Measurements from ENCODE around the gene ARPC2. TPM values are rescaled to one million over a fixed set of nuclear protein-coding genes. Genes with fewer than 3 reads are reported as not detected.

The ARPC2 gene
- total RNA-seq, 1 donor from 2014 or later, result 135 TPM

GRCh38 chr2:218291318-218292047 lies 74.5 kb downstream of the ARPC2 start:
- TF ChIP-seq, protein P1, sequence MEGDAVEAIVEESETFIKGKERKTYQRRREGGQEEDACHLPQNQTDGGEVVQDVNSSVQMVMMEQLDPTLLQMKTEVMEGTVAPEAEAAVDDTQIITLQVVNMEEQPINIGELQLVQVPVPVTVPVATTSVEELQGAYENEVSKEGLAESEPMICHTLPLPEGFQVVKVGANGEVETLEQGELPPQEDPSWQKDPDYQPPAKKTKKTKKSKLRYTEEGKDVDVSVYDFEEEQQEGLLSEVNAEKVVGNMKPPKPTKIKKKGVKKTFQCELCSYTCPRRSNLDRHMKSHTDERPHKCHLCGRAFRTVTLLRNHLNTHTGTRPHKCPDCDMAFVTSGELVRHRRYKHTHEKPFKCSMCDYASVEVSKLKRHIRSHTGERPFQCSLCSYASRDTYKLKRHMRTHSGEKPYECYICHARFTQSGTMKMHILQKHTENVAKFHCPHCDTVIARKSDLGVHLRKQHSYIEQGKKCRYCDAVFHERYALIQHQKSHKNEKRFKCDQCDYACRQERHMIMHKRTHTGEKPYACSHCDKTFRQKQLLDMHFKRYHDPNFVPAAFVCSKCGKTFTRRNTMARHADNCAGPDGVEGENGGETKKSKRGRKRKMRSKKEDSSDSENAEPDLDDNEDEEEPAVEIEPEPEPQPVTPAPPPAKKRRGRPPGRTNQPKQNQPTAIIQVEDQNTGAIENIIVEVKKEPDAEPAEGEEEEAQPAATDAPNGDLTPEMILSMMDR (IDR thresholded peaks at IDR 0.05; ENCODE audit: borderline replicate concordance), result no peak
- intact Hi-C loops (cut with micrococcal nuclease), result loop anchor here (10.0 kb wide), 1 partner anchor 103 kb away; the partner anchor contains the start of gene CTDSP1
- Histone ChIP-seq H3K27me3 (ENCODE audit: low read depth) (no peaks in the 10 kb centered on the region), H3K4me1 (peaks cover 81% of the 10 kb centered on the region), H3K36me3 (no peaks in the 10 kb centered on the region), H3K4me3 (peak overlapping the region; percentile 93), H3K27ac (replicated peaks) (peak overlapping the region; percentile 99), H3K9me3 (replicated peaks) (no peaks in the 10 kb centered on the region)
- no peak for DNase-seq

GRCh38 chr2:218292048-218293014 lies 75.3 kb downstream of the ARPC2 start, which contains the start of gene TMBIM1:
Gene TMBIM1 (minus strand): TSS chr2:218292503. CDS start chr2:218282141, 10,362 bp downstream.
- Histone ChIP-seq H3K27me3 (ENCODE audit: low read depth) (no peaks in the 10 kb centered on the region), H3K36me3 (no peaks in the 10 kb centered on the region), H3K4me3 (peak within 1 kb of the TSS; percentile 93), H3K4me1 (peaks cover 73% of the 10 kb centered on the region), H3K27ac (replicated peaks) (peak within 1 kb of the TSS; percentile 99), H3K9me3 (replicated peaks) (no peaks in the 10 kb centered on the region)
- DNase-seq, result peak; percentile 85
- intact Hi-C loops (cut with micrococcal nuclease), result loop anchor here (10.0 kb wide), 1 partner anchor 102 kb away; the partner anchor contains the start of gene CTDSP1
- TF ChIP-seq, protein P1 (IDR thresholded peaks at IDR 0.05; ENCODE audit: borderline replicate concordance), result peak; percentile 96

DNA sequence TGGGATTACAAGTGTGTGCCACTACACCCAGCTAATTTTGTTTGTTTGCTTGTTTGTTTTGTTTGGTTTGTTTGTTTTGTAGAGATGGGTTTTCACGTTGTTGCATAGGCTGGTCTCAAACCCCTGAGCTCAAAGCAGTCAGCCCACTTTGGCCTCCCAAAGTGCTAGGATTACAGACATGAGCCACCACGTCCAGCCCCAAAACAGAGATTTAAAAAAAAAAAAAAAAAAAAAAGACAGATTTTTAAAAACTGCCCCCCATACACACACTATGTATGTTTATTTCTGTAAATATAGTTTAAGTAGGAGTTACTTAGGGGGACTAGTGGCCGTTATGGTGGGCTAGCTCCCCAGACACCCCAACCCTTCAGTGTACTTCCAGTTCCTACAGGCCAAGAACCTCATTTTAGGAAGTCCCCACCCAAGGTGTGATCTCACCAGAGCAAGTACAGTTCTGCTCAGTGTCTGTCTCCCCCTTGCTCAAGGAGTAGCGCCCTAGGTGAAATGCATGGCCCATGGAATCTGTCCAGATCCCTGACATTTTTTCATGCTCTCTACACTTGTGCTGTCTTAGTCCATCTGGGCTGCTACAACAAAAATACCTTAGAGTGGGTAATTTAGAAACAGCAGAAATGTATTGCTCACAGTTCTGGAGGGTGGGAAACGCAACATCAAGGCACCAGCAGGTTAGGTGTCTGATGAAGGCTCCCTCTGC lies 76.9 kb downstream of the ARPC2 start:
- Histone ChIP-seq H3K4me3 (no peak overlapping the region), H3K36me3 (no peaks in the 10 kb centered on the region), H3K4me1 (peaks cover 57% of the 10 kb centered on the region), H3K27ac (replicated peaks) (no peak overlapping the region), H3K27me3 (ENCODE audit: low read depth) (no peaks in the 10 kb centered on the region), H3K9me3 (replicated peaks) (no peaks in the 10 kb centered on the region)
- TF ChIP-seq, protein P1 (IDR thresholded peaks at IDR 0.05; ENCODE audit: borderline replicate concordance), result no peak
- no peak for DNase-seq
- intact Hi-C loops (cut with micrococcal nuclease), result loop anchor here (10.0 kb wide), 1 partner anchor 101 kb away; the partner anchor contains the start of gene CTDSP1

DNA sequence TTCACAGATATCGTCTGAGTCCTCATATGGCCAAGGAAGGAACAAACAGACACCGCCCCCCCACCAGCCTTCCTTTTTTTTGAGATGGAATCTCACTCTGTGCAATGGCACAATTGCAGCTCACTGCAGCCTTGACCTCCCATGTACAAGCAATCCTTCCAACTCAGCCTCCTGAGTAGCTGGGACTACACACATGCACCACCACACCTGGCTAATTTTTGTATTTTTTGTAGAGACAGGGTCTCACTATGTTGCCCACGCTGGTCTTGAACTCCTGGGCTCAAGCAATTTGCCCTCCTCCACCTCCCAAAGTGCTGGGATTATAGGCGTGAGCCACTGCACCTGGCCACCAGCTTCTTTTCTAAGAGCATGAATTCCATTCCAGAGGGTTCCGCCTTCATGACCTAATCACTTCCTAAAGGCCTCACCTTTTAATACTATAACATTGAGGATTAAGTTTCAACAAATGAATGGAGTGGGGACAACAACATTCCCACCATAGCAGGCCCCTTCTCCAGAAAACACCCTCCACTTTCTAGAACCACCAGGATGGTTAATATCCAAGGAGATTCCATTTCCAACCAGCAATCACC lies 77.5 kb downstream of the ARPC2 start:
- Histone ChIP-seq H3K9me3 (replicated peaks) (no peaks in the 10 kb centered on the region), H3K36me3 (no peaks in the 10 kb centered on the region), H3K27ac (replicated peaks) (peak overlapping the region; percentile 4), H3K4me3 (no peak overlapping the region), H3K4me1 (peaks cover 51% of the 10 kb centered on the region), H3K27me3 (ENCODE audit: low read depth) (no peaks in the 10 kb centered on the region)
- TF ChIP-seq, protein P1 (IDR thresholded peaks at IDR 0.05; ENCODE audit: borderline replicate concordance), result no peak
- no peak for DNase-seq
- intact Hi-C loops (cut with micrococcal nuclease), result loop anchor here (10.0 kb wide), 1 partner anchor 100 kb away; the partner anchor contains the start of gene CTDSP1
